Stimulated activated CD8-positive, alpha-beta memory T cell treated with anti-CD3 and anti-CD28 coated beads, Interleukin-7, amount 100 ng/mL, for 1 hour (primary cell): ENCODE measurements around the gene WDR7.

Experiments
- DNase-seq, 2 donors: peaks; one replicate each; pipeline ENCODE4 v3.0.0-alpha.2; 2020; ENCODE audit warnings: low read depth in 2 of 2

Gene WDR7

GRCh38 chr18:56650944-56651770 lies at the start of gene WDR7:
TSS of gene WDR7 (plus strand) at chr18:56651359. CDS start at chr18:56672516, 21,157 bp downstream.
- DNase-seq, result peak; percentile 78 to 89

DNA sequence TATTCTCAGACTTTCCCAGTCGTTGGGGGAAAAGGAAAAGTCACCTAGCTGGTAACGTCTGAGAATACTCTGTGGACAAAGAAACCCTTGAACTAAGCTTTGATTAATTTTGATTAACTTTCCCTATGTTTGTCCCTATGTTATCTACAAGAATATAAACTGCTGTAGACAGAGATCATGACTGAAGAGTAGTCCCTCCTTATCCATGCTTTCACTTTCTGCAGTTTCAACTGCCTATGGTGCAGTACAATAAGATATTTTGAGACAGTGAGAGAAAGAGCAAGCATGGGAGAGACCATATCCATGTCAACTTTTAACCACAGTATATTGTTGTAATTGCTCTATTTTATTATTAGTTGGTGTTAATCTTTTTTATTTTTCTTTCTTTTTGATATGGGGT lies 44.5 kb upstream of the WDR7 start:
- no peak for DNase-seq

DNA sequence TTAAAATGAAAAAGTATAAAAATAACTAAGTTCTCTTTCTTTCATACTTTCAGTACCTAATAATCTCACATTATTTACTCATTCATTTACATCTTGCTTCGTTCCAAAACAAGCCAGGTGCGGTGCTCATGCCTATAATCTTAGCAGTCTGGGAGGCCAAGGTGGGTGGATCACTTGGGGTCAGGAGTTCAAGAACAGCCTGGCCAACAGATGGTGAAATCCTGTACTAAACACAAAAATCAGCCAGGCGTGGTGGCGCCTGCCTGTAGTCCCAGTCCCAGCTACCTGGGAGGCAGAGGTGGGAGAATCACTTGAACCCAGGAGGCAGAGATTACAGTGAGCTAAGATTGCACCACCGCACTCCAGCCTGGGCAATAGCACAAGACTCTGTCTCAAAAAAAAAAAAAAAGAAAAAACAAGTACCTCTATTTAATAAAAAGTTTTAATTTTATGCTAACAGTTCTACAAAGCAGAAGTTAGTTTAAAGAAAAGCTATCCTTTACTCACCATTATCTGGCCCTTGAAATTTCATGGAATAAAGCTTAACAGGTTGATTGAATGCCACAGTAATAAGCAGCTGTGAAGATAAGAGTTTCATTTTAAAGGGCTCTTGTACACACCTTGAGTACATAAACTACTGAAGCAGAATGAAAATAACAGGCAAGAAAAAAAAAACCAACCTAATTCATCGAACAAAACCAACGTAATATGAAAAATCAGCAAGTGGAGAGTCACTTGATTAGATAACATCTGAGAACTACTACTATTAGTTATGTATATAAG lies 35.2 kb upstream of the WDR7 start:
- DNase-seq, result no peak

DNA sequence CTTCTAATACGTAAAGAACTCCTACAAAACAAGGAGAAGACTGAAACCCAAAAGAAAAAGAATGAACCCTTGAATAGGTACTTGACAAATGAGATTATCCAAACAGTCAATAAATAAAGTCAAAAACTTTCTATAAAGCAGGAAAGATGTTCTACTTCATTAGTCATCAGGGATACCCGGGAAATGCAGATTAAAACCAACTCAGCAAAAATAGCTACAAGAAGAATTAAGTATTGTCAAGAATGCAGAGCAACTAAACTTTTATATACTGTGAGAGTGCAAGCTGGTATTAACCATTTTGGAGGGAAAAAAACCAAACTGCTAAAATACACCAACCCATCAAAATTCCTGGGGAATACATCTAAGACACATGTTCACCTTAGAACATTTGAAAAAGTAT lies 23.2 kb upstream of the WDR7 start:
- no peak for DNase-seq

GRCh38 chr18:56632070-56633022 lies 18.8 kb upstream of the WDR7 start:
- no peak for DNase-seq

DNA sequence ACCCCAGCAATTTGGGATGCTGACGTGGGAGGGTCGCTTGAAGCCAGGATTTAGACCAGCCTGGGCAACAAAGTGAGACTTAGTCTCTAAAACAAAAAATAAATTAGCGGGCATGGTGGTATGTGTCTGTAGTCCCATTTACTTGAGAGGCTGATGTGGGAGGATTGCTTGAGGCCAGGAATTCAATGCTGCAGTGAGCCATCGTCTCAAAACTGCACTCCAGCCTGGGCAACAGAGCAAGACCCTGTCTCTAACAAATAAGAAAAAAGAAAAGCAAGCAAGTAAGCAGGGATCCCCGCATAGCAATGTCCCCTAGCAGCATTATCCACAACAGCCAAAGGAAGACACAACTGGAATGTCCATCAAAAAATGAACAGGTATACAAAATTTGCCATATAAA lies 16.2 kb upstream of the WDR7 start:
- no peak for DNase-seq

- no peak for DNase-seq
Measured at GRCh38 chr18:56637176-56637575, 14.0 kb upstream of the WDR7 start.

DNA sequence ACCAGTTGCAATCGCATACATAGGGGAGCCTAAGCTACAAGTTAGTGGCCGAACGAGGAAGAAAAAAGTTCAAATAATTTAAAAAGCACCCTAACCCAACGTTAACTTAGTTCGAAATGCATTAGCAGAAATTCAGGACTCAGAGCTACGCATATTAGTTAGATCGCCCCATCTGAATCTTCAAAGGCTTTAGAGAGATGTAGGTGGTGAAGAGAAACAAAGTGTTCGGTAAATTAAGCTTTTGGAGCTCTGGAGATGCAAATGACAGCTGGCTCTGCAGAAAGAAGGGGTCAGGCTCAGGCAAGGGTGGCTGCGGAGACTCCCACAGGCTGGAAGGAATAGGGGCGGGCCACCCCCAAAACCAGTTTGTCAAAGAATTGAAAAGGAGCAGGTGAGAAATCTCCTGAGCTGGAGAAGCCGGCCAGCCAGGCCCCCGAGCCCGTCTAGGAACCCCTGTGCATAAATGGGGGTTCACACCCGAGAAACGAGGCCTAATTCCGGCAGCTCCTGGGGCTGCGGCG lies 13.4 kb upstream of the WDR7 start:
- no peak for DNase-seq

- peak; percentile 99 for DNase-seq
Measured at GRCh38 chr18:56638232-56639103, 12.7 kb upstream of the WDR7 start, which contains the start of gene TXNL1. TSS of gene TXNL1 (minus strand) at chr18:56638592. CDS start at chr18:56638440, 152 bp downstream.

- DNase-seq, result no peak
Measured at GRCh38 chr18:56639104-56639381, 12.1 kb upstream of the WDR7 start.

DNA sequence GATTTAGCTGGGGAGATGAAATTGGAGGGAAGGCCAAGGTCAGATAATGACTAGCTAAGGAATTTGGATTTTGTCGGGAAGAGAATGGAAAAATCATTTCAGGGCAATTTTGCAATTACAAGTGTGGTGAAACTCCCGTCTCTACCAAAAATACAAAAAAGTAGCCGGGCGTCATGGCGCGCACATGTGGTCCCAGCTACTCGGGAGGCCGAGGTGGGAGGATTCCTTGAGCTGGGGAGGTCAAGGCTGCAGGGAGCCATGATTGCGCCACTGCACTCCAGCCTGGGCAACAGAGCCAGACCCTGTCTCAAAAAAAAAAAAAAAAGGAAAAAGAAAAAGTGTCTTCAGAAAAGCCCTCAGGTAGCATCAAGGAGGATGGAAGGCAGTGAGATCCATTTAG lies 11.6 kb upstream of the WDR7 start:
- no peak for DNase-seq

GRCh38 chr18:56641714-56642337 lies 9.3 kb upstream of the WDR7 start:
- no peak for DNase-seq

DNA sequence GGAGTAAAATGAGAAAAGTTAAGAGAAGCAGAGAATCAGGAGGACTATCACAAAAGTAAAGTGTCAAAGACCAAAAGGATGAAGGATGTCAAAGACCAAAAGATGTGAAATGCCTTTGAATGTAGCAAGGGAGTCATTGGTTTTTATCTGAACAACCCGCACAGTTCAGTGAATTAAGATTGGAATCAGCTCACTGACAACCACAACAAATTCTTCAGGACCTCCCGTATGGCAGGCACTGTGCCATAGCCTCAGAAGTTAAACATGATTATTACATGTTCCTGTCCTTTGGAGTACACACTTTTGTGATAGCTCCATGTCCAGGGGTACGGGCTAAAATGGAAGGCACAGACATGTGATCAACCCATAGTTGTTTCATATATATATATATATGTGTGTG lies 7.8 kb upstream of the WDR7 start:
- no peak for DNase-seq

DNA sequence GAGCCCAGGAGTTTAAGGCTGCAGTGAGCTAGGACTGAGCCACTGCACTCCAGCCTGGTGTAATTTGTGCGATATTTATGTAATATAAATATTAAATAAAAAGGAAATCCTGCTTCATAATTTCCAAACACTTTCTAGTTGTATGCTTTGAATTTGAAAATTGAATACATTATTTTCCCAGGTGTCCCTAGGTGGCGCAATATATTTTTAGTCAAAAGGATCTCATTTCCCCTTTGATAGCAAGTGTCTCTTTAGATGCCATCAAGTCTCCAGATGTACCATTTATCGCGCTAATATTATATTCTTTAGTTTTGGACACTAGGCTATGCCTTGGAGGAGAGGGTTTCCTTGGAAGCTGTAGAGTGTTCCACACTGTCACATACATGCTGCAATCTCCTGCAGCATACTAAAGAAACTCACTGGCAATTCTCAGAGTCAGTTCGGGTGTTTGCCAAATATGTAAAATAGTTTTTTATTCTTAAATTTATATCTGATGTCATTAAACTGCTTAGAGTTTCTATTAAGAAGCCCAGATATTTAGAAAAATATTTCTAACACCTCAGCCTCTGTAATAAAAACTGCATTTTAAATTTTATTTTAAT lies 5.6 kb upstream of the WDR7 start:
- no peak for DNase-seq

DNA sequence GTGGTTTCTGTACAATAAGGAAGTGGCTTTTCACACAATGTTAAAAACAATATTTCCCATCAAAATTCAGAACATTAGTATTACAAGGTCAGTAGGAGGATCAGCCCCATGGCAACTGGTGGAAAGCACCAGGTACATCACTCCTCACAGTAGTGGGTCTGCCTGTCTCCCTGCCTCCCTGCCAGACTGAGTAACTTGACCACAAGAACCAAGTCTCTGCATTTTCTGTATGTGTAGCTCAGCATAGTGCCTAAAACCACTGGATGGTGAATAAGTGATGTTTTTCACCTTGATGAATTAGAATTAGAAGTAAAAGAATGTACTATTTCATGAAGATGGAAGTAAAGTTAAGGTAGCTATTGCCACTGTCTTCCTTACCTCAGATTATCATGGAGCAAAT lies 4.1 kb upstream of the WDR7 start:
- no peak for DNase-seq

DNA sequence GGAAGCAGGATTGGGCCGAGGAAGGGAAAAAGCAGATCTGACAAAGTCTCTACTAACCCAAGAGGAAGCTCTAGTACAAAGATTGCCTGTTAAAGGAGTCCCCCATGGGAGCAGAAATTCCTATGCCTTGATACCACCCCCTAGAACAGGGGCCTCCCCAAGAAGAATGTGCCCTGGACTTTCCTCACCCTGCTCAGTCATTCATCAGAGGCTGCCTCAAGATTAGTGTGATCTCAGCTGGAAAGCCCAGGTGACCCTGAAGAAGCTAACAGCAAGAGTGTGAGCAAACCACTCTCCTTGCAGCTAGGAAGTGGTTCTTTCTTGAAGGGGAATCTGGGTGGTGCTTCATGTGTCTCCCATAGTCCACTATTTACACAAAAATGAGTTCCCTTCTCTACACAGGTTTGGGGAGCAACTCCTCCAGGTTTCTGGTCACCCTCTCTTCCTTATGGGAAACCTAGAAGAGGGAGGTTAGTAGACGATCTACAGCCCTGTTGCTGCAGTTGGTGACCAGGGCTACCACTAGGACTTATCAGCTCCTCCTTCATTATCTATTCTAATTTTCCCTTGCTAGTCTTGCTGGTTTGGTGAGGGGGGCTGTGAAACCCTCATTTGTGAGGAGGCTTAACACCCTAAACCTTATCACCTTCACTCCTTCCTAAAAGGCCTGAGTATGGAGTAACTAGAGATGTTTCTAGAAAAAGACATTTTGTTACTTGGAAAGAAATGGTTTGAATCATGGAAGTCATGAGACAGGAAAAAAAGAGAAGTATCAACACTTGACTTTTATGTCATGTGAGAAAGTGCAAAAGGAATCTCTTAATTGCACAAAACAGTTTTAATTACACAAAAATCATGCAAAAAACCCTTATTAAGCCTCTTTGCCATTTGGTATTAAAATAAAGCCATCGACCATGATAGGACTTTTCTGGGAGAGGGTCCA lies 2.9 kb upstream of the WDR7 start:
- DNase-seq, result no peak

- DNase-seq, result no peak
Measured at GRCh38 chr18:56649996-56650395, 1.2 kb upstream of the WDR7 start.

DNA sequence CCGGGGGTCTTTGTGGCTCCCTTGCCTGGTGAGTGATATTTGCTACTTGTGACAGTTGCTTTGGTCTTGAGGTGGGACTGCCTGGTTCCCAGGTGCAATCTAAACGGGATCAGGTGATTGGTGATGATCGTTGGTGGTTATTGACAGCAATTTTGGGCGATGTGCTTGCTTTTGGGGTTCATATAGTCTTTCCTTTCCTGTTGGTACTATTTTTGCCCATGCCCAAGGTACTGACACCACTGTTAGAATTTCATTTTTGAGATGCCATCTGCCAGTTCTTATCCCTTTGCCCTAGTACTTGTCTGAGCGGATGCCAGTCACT lies 573 bp downstream of the WDR7 start:
- no peak for DNase-seq

- no peak for DNase-seq
Measured at GRCh38 chr18:56652802-56653201, 1.6 kb downstream of the WDR7 start.
